ENCODE results near the gene KCNC1. TPM values are rescaled to one million over a fixed set of nuclear protein-coding genes. Genes with fewer than 3 reads are reported as not detected.

KCNC1 gene
- total RNA-seq, 1 donor, result not detected

- no peak for DNase-seq (ENCODE audit: low read depth)
- TF ChIP-seq, protein P1, sequence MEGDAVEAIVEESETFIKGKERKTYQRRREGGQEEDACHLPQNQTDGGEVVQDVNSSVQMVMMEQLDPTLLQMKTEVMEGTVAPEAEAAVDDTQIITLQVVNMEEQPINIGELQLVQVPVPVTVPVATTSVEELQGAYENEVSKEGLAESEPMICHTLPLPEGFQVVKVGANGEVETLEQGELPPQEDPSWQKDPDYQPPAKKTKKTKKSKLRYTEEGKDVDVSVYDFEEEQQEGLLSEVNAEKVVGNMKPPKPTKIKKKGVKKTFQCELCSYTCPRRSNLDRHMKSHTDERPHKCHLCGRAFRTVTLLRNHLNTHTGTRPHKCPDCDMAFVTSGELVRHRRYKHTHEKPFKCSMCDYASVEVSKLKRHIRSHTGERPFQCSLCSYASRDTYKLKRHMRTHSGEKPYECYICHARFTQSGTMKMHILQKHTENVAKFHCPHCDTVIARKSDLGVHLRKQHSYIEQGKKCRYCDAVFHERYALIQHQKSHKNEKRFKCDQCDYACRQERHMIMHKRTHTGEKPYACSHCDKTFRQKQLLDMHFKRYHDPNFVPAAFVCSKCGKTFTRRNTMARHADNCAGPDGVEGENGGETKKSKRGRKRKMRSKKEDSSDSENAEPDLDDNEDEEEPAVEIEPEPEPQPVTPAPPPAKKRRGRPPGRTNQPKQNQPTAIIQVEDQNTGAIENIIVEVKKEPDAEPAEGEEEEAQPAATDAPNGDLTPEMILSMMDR (IDR thresholded peaks at IDR 0.05; ENCODE audit: insufficient read depth, low read depth, low read length), result no peak
- H3K4me3 ChIP-seq (ENCODE audit: low read depth, low read length), result no peak overlapping the region
Observed at GRCh38 chr11:17778956-17779860, 44.6 kb downstream of the KCNC1 start.

DNA sequence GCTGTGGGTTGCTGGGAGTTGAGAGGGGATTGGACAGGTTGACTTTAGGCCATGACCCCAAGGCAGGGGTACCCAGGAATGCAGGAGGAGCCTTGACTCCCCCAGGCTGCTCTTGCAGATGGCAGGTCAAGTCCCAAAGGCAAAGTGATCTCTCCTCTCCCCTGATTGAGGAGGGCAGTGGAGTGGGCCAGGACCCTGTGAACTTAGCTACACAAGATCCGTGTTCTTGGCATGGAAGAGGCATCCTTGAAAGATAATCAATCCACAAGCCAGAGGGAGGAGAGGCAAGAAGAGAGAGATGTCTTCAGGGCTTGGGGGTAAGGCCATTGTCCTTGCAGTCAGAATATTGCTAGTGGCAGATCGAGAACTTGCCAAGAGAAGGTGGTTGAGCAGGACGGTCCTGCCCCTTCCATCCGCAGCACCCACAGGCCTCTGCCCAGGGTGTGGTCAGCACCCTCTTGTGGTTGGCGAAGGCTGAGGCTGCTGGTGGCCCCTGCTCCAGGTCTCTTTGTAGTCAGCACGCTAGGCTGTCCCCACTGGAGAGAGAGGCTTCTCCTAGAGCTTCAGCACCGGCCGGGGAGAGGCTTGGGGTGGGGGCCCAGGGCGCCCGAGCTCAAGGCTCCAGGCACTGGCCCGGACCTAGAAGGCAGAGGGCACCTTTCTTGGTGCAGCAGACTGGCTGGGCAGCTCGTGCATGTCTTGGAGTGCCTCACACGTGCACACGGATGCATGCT is 45.4 kb downstream of the KCNC1 start:
- no peak for DNase-seq (ENCODE audit: low read depth)
- H3K4me3 ChIP-seq (ENCODE audit: low read depth, low read length), result no peak overlapping the region
- TF ChIP-seq, protein P1 (IDR thresholded peaks at IDR 0.05; ENCODE audit: insufficient read depth, low read depth, low read length), result no peak

DNA sequence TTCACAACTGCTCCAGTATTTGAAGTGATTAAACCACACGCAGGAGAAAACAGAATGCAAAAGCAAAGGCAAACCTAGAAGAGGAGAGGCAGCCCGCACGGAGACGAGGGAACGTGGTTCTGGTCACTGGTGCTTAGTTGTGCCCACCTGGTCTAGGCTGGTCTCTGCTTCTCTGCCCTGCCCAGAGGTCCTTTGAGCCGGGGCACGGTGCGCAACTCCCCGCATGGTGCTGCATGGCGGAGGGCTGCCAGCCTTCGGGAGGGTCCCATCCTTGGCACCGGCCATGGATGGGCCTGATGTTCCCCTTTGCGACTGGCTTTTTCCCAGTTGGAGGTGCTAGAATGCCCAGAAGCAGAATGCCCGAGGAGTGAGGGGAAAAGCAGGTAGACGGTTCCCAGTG is 46.1 kb downstream of the KCNC1 start:
- TF ChIP-seq, protein P1 (IDR thresholded peaks at IDR 0.05; ENCODE audit: insufficient read depth, low read depth, low read length), result no peak
- H3K4me3 ChIP-seq (ENCODE audit: low read depth, low read length), result no peak overlapping the region
- DNase-seq (ENCODE audit: low read depth), result no peak

DNA sequence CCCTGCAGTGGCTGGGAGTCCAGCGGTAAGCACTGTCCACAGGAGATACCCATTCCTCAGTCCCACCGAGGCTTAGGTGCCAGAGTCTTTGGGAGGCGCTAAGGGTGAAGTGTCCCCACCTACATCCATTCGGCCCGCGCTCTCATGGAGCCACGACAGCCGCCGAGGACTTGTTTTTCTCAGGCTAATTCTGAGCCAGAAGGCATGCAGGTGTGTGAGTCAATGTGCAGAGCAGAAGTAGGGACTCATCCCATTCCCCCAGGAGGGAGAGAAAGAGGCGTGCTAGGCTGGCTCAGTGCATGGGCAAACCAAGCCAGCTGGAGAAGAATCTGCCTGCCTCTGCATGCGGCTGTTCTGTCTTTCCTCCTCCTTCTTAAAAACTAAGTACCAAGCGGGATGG is 46.6 kb downstream of the KCNC1 start:
- no peak for DNase-seq (ENCODE audit: low read depth)
- TF ChIP-seq, protein P1 (IDR thresholded peaks at IDR 0.05; ENCODE audit: insufficient read depth, low read depth, low read length), result no peak
- H3K4me3 ChIP-seq (ENCODE audit: low read depth, low read length), result no peak overlapping the region

GRCh38 chr11:17781626-17782025 is 47.0 kb downstream of the KCNC1 start:
- TF ChIP-seq, protein P1 (IDR thresholded peaks at IDR 0.05; ENCODE audit: insufficient read depth, low read depth, low read length), result no peak
- H3K4me3 ChIP-seq (ENCODE audit: low read depth, low read length), result no peak overlapping the region
- no peak for DNase-seq (ENCODE audit: low read depth)

- DNase-seq (ENCODE audit: low read depth), result no peak
- H3K4me3 ChIP-seq (ENCODE audit: low read depth, low read length), result no peak overlapping the region
- TF ChIP-seq, protein P1 (IDR thresholded peaks at IDR 0.05; ENCODE audit: insufficient read depth, low read depth, low read length), result no peak
Observed at GRCh38 chr11:17782145-17782544, 47.6 kb downstream of the KCNC1 start.
